PC-3 (cell line): ENCODE results near the gene KDM4C.

ENCODE experiments used
- EZH2 ChIP-seq: fragments of 300-600 bp; sonication (generic); IDR thresholded peaks from one replicate; pipeline ENCODE4 v1.6.1; 2017; ENCODE audit warnings: antibody characterized with exemption, mild to moderate bottlenecking, low read length; ENCODE audit not compliant: unreplicated experiment
- TF ChIP-seq, protein P1 (sequence below): fragments of 300-600 bp; sonication (generic); conservative IDR thresholded peaks from 2 replicates; pipeline ENCODE4 v1.5.1; 2017; ENCODE audit warnings: antibody characterized with exemption, low read depth, mild to moderate bottlenecking, low read length

DNA sequence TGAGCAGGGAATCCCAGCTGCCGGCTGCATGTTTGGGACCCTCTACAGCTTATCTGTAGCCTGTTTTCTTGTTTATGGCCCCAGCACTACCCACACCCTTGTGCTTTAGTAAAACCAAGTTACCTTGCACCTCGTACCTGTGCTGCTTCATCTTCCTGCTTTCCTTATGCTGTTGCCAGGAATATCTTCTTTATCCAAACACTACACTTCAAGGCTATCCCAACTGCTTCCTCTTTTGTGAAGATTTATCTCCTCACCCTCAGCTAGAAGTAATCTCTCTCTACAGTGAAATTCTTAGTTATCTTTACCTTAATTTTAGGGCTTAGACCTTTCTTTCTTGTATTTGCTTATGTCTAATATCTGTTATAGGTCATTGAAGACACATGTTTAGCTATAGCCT lies 171.1 kb downstream of the KDM4C start:
- TF ChIP-seq, protein P1, sequence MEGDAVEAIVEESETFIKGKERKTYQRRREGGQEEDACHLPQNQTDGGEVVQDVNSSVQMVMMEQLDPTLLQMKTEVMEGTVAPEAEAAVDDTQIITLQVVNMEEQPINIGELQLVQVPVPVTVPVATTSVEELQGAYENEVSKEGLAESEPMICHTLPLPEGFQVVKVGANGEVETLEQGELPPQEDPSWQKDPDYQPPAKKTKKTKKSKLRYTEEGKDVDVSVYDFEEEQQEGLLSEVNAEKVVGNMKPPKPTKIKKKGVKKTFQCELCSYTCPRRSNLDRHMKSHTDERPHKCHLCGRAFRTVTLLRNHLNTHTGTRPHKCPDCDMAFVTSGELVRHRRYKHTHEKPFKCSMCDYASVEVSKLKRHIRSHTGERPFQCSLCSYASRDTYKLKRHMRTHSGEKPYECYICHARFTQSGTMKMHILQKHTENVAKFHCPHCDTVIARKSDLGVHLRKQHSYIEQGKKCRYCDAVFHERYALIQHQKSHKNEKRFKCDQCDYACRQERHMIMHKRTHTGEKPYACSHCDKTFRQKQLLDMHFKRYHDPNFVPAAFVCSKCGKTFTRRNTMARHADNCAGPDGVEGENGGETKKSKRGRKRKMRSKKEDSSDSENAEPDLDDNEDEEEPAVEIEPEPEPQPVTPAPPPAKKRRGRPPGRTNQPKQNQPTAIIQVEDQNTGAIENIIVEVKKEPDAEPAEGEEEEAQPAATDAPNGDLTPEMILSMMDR: no peak
- no peak for TF ChIP-seq EZH2
